PC-9 (cell line): ENCODE measurements around the gene TMEM37.

ENCODE experiments used
- CTCF ChIP-seq: fragments of 200-600 bp; sonication (generic); conservative IDR thresholded peaks from 2 replicates; pipeline ENCODE4 v1.6.1; 2017; ENCODE audit warnings: mixed run types, antibody characterized with exemption, mild to moderate bottlenecking, moderate library complexity
- EZH2 ChIP-seq: fragments of 200-600 bp; sonication (generic); IDR thresholded peaks from 2 replicates; pipeline ENCODE4 v1.8.0; 2017; ENCODE audit warnings: antibody characterized with exemption, low read depth

GRCh38 chr2:119438128-119438656, 6.5 kb downstream of the TMEM37 start:
- TF ChIP-seq CTCF (no peak), EZH2 (no peak)
